Progenitor cell of endocrine pancreas (in vitro differentiated cells): Measurements from ENCODE around the gene ABL2. TPM values are rescaled to one million over a fixed set of nuclear protein-coding genes. Genes with fewer than 3 reads are reported as not detected.

Experiments
- DNase-seq: peaks from one replicate; pipeline ENCODE4 v3.0.0; 2021; ENCODE audit warnings: low spot score; ENCODE audit not compliant: unreplicated experiment
- H3K27ac Mint-ChIP-seq: 2 replicates; pipeline ENCODE4 v1.8.0; 2021; ENCODE audit warnings: mild to moderate bottlenecking, moderate library complexity, mixed read lengths
- H3K27me3 Mint-ChIP-seq: 2 replicates; pipeline ENCODE4 v1.8.0; 2021; ENCODE audit warnings: mixed read lengths
- H3K36me3 Mint-ChIP-seq: 2 replicates; pipeline ENCODE4 v1.8.0; 2022; ENCODE audit warnings: mixed read lengths; ENCODE audit not compliant: insufficient read depth
- H3K4me1 Mint-ChIP-seq: 2 replicates; pipeline ENCODE4 v1.8.0; 2021; ENCODE audit warnings: low read depth, mixed read lengths
- H3K4me3 Mint-ChIP-seq: 2 replicates; pipeline ENCODE4 v1.8.0; 2021; ENCODE audit warnings: low read depth, mild to moderate bottlenecking, moderate library complexity, mixed read lengths
- H3K9me3 Mint-ChIP-seq: 2 replicates; pipeline ENCODE4 v1.8.0; 2021; ENCODE audit warnings: low read depth, mixed read lengths
- total RNA-seq: library from RNA; stranded (reverse); gene quantifications from 2 replicates; pipeline ENCODE4 v1.2.1, GENCODE V29; 2021
- TF ChIP-seq, protein P1 (sequence below): fragments of 200-600 bp; sonication (generic); IDR thresholded peaks from one replicate; pipeline ENCODE4 v1.5.0; 2021; ENCODE audit warnings: antibody characterized with exemption, mild to moderate bottlenecking; ENCODE audit not compliant: unreplicated experiment

The ABL2 gene
- total RNA-seq, 1 donor from 2014 or later = 23.7 TPM

DNA sequence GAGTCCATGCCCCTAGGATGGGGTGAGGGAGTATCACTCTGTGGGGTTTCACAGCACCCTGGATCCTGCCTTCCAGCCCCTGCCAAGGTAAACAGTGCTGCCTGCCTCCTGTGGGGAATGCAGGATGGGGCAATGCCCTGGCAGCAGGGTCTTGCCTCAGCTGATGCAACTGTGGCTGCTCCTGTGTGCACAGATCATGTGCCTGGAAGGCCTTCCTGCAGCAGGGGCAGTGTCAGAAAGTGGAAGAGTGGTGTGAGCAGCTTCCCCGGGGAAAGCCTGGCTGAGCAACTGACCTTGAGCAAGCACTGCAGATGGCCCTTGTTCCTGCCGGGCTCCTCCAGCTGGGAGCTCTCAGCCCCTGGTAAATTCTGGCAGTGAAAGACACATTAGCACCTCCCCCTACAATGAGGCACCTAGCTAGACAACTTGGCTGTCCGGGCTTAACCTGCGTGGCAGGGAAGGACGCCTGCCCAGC is 137.7 kb downstream of the ABL2 start:
- Mint-ChIP-seq H3K27ac (no peak overlapping the region), H3K27me3 (no peaks in the 10 kb centered on the region), H3K4me1 (peaks cover 23% of the 10 kb centered on the region), H3K9me3 (no peaks in the 10 kb centered on the region), H3K36me3 (peaks cover 23% of the 10 kb centered on the region), H3K4me3 (no peak overlapping the region)
- TF ChIP-seq, protein P1, sequence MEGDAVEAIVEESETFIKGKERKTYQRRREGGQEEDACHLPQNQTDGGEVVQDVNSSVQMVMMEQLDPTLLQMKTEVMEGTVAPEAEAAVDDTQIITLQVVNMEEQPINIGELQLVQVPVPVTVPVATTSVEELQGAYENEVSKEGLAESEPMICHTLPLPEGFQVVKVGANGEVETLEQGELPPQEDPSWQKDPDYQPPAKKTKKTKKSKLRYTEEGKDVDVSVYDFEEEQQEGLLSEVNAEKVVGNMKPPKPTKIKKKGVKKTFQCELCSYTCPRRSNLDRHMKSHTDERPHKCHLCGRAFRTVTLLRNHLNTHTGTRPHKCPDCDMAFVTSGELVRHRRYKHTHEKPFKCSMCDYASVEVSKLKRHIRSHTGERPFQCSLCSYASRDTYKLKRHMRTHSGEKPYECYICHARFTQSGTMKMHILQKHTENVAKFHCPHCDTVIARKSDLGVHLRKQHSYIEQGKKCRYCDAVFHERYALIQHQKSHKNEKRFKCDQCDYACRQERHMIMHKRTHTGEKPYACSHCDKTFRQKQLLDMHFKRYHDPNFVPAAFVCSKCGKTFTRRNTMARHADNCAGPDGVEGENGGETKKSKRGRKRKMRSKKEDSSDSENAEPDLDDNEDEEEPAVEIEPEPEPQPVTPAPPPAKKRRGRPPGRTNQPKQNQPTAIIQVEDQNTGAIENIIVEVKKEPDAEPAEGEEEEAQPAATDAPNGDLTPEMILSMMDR = no peak
- DNase-seq = no peak

- H3K27me3 Mint-ChIP-seq = no peaks in the 10 kb centered on the region
- no peak for DNase-seq
- no peak overlapping the region for H3K4me3 Mint-ChIP-seq
- peak overlapping the region; percentile 17 for H3K27ac Mint-ChIP-seq
- no peaks in the 10 kb centered on the region for H3K9me3 Mint-ChIP-seq
- H3K36me3 Mint-ChIP-seq = peaks cover 24% of the 10 kb centered on the region
- TF ChIP-seq, protein P1 = no peak
- H3K4me1 Mint-ChIP-seq = peaks cover 23% of the 10 kb centered on the region
Measured at GRCh38 chr1:179090923-179091322, 138.6 kb downstream of the ABL2 start.

- Mint-ChIP-seq H3K4me3 (no peak overlapping the region), H3K27ac (peak overlapping the region; percentile 59), H3K27me3 (no peaks in the 10 kb centered on the region), H3K9me3 (no peaks in the 10 kb centered on the region), H3K4me1 (peaks cover 23% of the 10 kb centered on the region), H3K36me3 (peaks cover 23% of the 10 kb centered on the region)
- TF ChIP-seq, protein P1 = peak; percentile 27
- no peak for DNase-seq
Measured at GRCh38 chr1:179090522-179090921, 139.0 kb downstream of the ABL2 start.

DNA sequence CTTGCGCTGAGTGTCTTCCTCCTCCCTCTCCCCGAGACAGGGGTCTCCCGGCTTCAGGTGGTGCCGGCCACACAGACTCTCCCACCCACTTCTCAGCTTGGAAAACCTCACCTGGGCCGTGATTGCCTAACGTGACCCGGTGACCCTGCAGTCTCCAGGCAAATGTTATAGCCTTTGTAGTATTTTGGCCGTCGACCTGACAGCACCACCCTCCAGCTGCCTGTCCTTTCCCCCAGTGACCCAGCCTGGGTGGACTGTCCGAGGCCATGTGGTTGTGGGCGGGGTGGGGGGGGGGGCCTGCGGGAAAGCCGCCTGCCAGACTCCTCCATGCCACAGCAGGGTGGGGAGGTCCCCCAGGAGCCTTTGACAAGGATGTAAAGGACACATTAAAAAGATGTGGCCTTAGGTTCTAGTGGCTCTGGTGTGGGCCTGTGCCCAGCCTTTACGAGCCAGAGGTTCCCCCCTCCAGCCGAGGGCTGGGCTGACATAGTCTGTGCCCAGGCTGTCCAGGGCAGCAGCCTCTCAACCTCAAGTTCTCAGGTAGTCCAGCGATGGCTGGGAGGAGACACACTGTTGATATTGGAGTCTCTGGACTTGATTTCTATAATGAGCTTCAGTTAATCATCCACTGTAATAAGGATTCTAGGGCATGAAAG is 139.5 kb downstream of the ABL2 start:
- DNase-seq = no peak
- H3K27ac Mint-ChIP-seq = peak overlapping the region; percentile 74
- peaks cover 21% of the 10 kb centered on the region for H3K4me1 Mint-ChIP-seq
- no peaks in the 10 kb centered on the region for H3K9me3 Mint-ChIP-seq
- peaks cover 22% of the 10 kb centered on the region for H3K36me3 Mint-ChIP-seq
- TF ChIP-seq, protein P1 = no peak
- H3K27me3 Mint-ChIP-seq = no peaks in the 10 kb centered on the region
- no peak overlapping the region for H3K4me3 Mint-ChIP-seq

DNA sequence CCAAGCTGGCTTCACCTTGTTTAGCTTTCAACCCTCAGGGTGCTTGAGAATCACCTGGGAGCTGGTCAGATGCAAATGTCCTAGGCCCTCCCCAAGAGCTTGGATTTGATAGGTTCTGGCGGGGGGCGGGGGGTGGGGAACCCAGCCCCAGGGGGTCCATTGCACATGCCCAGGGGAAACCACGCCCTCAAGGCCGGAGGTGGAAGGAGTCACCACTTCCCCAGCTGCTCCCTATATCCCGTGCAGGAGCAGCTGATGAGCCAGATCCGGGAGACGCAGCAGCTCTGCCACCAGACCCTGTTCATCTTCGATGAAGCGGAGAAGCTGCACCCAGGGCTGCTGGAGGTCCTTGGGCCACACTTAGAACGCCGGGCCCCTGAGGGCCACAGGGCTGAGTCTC is 141.8 kb downstream of the ABL2 start:
- Mint-ChIP-seq H3K9me3 (no peaks in the 10 kb centered on the region), H3K36me3 (peaks cover 11% of the 10 kb centered on the region), H3K4me3 (peak overlapping the region; percentile 69), H3K27me3 (no peaks in the 10 kb centered on the region), H3K27ac (peak overlapping the region; percentile 80), H3K4me1 (peaks cover 17% of the 10 kb centered on the region)
- TF ChIP-seq, protein P1 = no peak
- DNase-seq = no peak
